Peyer's patch (tissue), 4 donors: ENCODE data around the gene VSTM2L.

Source experiments
- CTCF ChIP-seq, 6 experiments: fragments of 450-650 bp in 4 of 6; fragments of 200-600 bp in 2 of 6; sonication (generic) in 1 of 6; IDR thresholded peaks; one replicate each; pipeline ENCODE4 v1.5.1; 2017 to 2019; ENCODE audit warnings: antibody characterized with exemption in 6 of 6, mild to moderate bottlenecking in 3 of 6, moderate library complexity in 1 of 6
- POLR2A ChIP-seq, 2 donors: fragments of 450-650 bp; IDR thresholded peaks; one replicate each; pipeline ENCODE4 v1.5.1; 2017; ENCODE audit warnings: antibody characterized with exemption in 2 of 2, mild to moderate bottlenecking in 2 of 2, moderate library complexity in 2 of 2

- no peak for TF ChIP-seq CTCF (IDR thresholded peaks at IDR 0.05)
- no peak for TF ChIP-seq POLR2A (IDR thresholded peaks at IDR 0.05)
Measured at GRCh38 chr20:37877832-37878772, 24.8 kb upstream of the VSTM2L start.
